Measurements from ENCODE around the gene TBX1.

TBX1 gene

DNA sequence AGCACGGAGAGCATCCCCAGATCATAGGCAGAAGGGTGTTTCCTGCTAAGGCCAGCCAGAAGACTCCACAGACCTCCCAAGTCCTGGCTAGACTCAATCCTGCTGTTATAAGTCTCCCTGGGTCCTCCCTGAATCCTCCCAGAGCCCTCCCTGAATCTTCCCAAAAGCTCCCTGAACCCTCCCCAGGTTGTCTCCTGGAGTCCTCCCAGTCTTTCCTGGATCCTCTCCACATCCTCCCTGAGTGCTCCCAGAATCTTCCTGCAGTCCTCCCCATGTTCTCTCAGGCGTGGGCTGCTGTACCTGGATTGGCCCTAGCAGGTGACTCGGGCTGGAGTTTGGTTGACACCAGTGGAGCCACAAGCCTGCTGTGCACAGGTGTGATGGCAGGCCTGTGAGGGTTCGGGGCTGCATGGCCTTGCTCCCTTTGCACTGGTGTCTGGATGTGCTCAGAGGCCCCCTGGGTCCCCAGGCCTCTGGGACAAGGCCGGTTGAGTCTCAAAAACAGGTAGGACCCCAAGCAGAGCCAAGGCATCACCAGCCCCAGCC is 25.7 kb upstream of the TBX1 start:
- no peak for TF ChIP-seq CTCF (IDR thresholded peaks at IDR 0.05; ENCODE audit: low read depth, low read length)
- Histone ChIP-seq H3K4me3 (ENCODE audit: low read depth, low read length) (no peak overlapping the region), H3K9me3 (ENCODE audit: severe bottlenecking) (no peaks in the 10 kb centered on the region)

DNA sequence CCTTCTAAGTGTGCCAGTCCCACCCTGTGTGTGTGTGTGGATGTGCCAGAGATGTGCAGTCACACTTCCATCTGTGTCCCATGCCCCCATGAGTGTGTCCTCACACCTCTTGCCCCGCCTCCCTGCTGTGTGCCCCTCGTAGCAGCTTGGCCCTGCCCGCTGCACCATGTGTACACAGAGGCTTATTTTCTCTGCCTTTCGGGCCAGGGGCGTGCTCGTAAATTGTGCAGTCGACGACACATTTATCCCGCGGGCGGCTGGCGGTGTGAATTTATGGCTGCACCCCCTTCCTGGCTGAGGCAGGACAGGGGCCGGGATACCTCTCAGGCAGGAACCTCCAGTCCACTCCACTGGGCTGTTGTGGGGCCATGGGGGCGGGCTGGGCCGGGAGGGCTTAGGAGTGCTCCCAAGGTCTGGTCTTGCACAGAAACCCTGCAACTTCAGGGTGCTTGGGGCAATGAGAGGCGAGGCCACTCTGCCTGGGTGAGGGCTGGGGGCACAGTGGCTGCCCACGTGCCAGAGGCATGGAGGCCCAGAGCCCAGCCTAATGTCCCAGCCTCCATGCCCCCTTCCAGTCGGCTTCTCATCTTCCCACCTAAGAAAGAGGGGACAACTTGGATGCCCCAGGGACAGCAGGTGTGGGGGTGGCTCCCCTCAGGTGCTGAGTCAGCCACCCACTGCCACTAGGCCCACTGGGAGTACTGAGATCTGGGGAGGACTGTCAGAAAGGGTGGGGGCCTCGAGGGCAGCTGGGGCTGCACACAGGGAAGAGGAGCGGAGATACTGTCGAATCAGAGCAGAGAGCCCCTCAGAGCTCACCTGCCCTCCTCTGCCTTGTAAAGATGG is 24.7 kb upstream of the TBX1 start:
- no peak for TF ChIP-seq CTCF (IDR thresholded peaks at IDR 0.05; ENCODE audit: low read depth, low read length)
- H3K27me3 ChIP-seq (ENCODE audit: insufficient read depth, low read depth, severe bottlenecking) = no peaks in the 10 kb centered on the region
- no peaks in the 10 kb centered on the region for H3K9me3 ChIP-seq (ENCODE audit: severe bottlenecking)
- H3K36me3 ChIP-seq = no peaks in the 10 kb centered on the region
- no peak for DNase-seq
- no peak overlapping the region for H3K4me3 ChIP-seq (ENCODE audit: low read depth, low read length)
- no peak overlapping the region for H3K27ac ChIP-seq

More for the DNA sequence above, 25.7 kb upstream of the TBX1 start:
- DNase-seq = no peak
- Histone ChIP-seq H3K36me3 (no peaks in the 10 kb centered on the region), H3K27ac (no peak overlapping the region), H3K27me3 (ENCODE audit: insufficient read depth, low read depth, severe bottlenecking) (no peaks in the 10 kb centered on the region)

GRCh38 chr22:19737846-19738663 is 22.5 kb upstream of the TBX1 start:
- H3K4me3 ChIP-seq (ENCODE audit: low read depth, low read length) = no peak overlapping the region
- DNase-seq = no peak

GRCh38 chr22:19738664-19739447 is 21.7 kb upstream of the TBX1 start:
- no peaks in the 10 kb centered on the region for H3K36me3 ChIP-seq
- no peak overlapping the region for H3K4me3 ChIP-seq (ENCODE audit: low read depth, low read length)
- H3K27ac ChIP-seq = no peak overlapping the region
- H3K27me3 ChIP-seq (ENCODE audit: insufficient read depth, low read depth, severe bottlenecking) = no peaks in the 10 kb centered on the region
- H3K9me3 ChIP-seq (ENCODE audit: severe bottlenecking) = no peaks in the 10 kb centered on the region
- peak; percentile 44 for DNase-seq
- no peak for TF ChIP-seq CTCF (IDR thresholded peaks at IDR 0.05; ENCODE audit: low read depth, low read length)

More at GRCh38 chr22:19737846-19738663, 22.5 kb upstream of the TBX1 start:
- Histone ChIP-seq H3K27me3 (ENCODE audit: insufficient read depth, low read depth, severe bottlenecking) (no peaks in the 10 kb centered on the region), H3K9me3 (ENCODE audit: severe bottlenecking) (no peaks in the 10 kb centered on the region), H3K36me3 (no peaks in the 10 kb centered on the region), H3K27ac (no peak overlapping the region)
- no peak for TF ChIP-seq CTCF (IDR thresholded peaks at IDR 0.05; ENCODE audit: low read depth, low read length)

DNA sequence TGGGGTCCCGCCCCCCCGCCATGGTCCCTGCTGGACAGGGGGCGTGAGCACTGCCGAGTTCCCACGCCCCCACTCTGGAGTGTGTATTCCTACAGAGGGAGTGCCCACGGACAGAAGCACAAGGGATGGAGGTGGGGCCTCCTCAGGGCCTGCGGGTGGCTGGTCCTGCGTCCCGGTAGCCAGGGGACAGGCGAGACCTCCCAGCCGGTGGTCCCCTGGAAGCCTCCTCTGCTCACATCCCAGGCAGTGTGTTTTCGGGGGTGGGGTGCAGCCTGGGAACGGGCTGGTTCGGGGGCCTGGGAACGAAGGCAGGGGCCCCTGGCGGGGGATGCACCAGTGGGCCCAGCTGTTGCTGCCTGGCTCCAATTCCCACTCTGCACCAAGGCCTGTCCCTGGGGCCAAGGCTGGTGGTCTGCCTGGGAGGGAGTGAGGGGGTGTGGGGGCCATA is 21.1 kb upstream of the TBX1 start:
- H3K27ac ChIP-seq = no peak overlapping the region
- no peak for TF ChIP-seq CTCF (IDR thresholded peaks at IDR 0.05; ENCODE audit: low read depth, low read length)
- H3K27me3 ChIP-seq (ENCODE audit: insufficient read depth, low read depth, severe bottlenecking) = no peaks in the 10 kb centered on the region
- no peak for DNase-seq
- no peaks in the 10 kb centered on the region for H3K9me3 ChIP-seq (ENCODE audit: severe bottlenecking)
- H3K4me3 ChIP-seq (ENCODE audit: low read depth, low read length) = no peak overlapping the region
- no peaks in the 10 kb centered on the region for H3K36me3 ChIP-seq

Data from WERI-Rb-1 (cell line).